HG03066 (cell line): Measurements from ENCODE around the gene ASF1A.

ENCODE experiments used
- ATAC-seq: cut with Tn5 transposase; IDR thresholded peaks from one replicate; pipeline ENCODE4 v1.9.1; 2021; ENCODE audit warnings: low read depth; ENCODE audit not compliant: unreplicated experiment

Gene ASF1A

GRCh38 chr6:118912646-118913045, 18.7 kb downstream of the ASF1A start:
- ATAC-seq, result no peak

- ATAC-seq, result no peak
Observed at GRCh38 chr6:118913161-118913560, 19.2 kb downstream of the ASF1A start.

GRCh38 chr6:118914598-118914997, 20.6 kb downstream of the ASF1A start:
- ATAC-seq, result no peak

GRCh38 chr6:118917546-118918328, 23.8 kb downstream of the ASF1A start:
- no peak for ATAC-seq

- ATAC-seq, result no peak
Observed at GRCh38 chr6:118918329-118918725, 24.4 kb downstream of the ASF1A start.

GRCh38 chr6:118921084-118921483, 27.1 kb downstream of the ASF1A start:
- ATAC-seq, result no peak

GRCh38 chr6:118923035-118923434, 29.1 kb downstream of the ASF1A start:
- no peak for ATAC-seq

GRCh38 chr6:118930680-118931079, 36.7 kb downstream of the ASF1A start:
- no peak for ATAC-seq

GRCh38 chr6:118931436-118931835, 37.5 kb downstream of the ASF1A start:
- no peak for ATAC-seq

- no peak for ATAC-seq
Observed at GRCh38 chr6:118932421-118932820, 38.5 kb downstream of the ASF1A start.

GRCh38 chr6:118933855-118934460, 40.0 kb downstream of the ASF1A start:
- ATAC-seq, result peak; percentile 0

GRCh38 chr6:118934461-118935330, 40.7 kb downstream of the ASF1A start, which contains the start of gene MCM9:
Gene MCM9 (minus strand): TSS chr6:118935159. CDS start chr6:118931723, 3,436 bp downstream.
- ATAC-seq, result peak; percentile 95

- no peak for ATAC-seq
Observed at GRCh38 chr6:118935331-118935668, 41.3 kb downstream of the ASF1A start.

- no peak for ATAC-seq
Observed at GRCh38 chr6:118935978-118936703, 42.2 kb downstream of the ASF1A start.

- ATAC-seq, result no peak
Observed at GRCh38 chr6:118939683-118940082, 45.7 kb downstream of the ASF1A start.

GRCh38 chr6:118940770-118941169, 46.8 kb downstream of the ASF1A start:
- ATAC-seq, result no peak

GRCh38 chr6:118945217-118945616, 51.3 kb downstream of the ASF1A start:
- no peak for ATAC-seq

GRCh38 chr6:118952683-118953082, 58.7 kb downstream of the ASF1A start:
- no peak for ATAC-seq

- no peak for ATAC-seq
Observed at GRCh38 chr6:118953391-118953790, 59.4 kb downstream of the ASF1A start.
